ENCODE results near the gene CD79B.

DNA sequence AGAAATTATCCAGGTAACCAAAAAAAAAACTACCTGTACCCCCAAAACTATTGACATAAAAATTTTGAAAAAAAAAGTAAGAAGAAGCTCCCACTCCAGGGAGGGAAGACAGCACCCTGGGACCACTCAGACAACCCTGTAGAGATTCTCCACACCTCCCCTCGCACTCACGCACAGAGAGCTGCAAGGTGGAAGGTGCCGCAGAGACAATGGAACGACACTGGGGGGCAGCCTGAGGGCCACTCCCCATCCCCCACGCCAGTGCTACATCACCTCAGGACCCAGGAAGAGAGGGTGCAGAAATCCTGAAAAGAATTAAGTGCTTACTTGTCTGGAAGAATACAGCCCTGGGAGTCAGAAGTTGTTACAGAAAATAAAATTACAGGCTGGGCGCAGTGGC lies 5.2 kb upstream of the CD79B start:
- TF ChIP-seq ZNF70 (CRISPR knock-in tag; IDR thresholded peaks at IDR 0.05) (no peak), GLIS3 (CRISPR knock-in tag; IDR thresholded peaks at IDR 0.05) (no peak), ZFP30 (CRISPR knock-in tag; IDR thresholded peaks at IDR 0.05) (no peak), ARNTL (CRISPR knock-in tag; IDR thresholded peaks at IDR 0.05; ENCODE audit: borderline replicate concordance, low read depth) (no peak), ZC3H10 (CRISPR knock-in tag; IDR thresholded peaks at IDR 0.05) (no peak), BACH2 (CRISPR knock-in tag; IDR thresholded peaks at IDR 0.05; ENCODE audit: borderline replicate concordance) (no peak), RARB (CRISPR knock-in tag; IDR thresholded peaks at IDR 0.05) (no peak), ZFP3 (CRISPR knock-in tag; IDR thresholded peaks at IDR 0.05) (no peak)
- TF ChIP-seq, protein P1, sequence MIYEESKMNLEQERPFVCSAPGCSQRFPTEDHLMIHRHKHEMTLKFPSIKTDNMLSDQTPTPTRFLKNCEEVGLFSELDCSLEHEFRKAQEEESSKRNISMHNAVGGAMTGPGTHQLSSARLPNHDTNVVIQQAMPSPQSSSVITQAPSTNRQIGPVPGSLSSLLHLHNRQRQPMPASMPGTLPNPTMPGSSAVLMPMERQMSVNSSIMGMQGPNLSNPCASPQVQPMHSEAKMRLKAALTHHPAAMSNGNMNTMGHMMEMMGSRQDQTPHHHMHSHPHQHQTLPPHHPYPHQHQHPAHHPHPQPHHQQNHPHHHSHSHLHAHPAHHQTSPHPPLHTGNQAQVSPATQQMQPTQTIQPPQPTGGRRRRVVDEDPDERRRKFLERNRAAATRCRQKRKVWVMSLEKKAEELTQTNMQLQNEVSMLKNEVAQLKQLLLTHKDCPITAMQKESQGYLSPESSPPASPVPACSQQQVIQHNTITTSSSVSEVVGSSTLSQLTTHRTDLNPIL (CRISPR knock-in tag; IDR thresholded peaks at IDR 0.05; ENCODE audit: low read depth): no peak
- TF ChIP-seq, protein P2, sequence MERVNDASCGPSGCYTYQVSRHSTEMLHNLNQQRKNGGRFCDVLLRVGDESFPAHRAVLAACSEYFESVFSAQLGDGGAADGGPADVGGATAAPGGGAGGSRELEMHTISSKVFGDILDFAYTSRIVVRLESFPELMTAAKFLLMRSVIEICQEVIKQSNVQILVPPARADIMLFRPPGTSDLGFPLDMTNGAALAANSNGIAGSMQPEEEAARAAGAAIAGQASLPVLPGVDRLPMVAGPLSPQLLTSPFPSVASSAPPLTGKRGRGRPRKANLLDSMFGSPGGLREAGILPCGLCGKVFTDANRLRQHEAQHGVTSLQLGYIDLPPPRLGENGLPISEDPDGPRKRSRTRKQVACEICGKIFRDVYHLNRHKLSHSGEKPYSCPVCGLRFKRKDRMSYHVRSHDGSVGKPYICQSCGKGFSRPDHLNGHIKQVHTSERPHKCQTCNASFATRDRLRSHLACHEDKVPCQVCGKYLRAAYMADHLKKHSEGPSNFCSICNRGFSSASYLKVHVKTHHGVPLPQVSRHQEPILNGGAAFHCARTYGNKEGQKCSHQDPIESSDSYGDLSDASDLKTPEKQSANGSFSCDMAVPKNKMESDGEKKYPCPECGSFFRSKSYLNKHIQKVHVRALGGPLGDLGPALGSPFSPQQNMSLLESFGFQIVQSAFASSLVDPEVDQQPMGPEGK (CRISPR knock-in tag; IDR thresholded peaks at IDR 0.05; ENCODE audit: borderline replicate concordance): no peak
- TF ChIP-seq, protein P3, sequence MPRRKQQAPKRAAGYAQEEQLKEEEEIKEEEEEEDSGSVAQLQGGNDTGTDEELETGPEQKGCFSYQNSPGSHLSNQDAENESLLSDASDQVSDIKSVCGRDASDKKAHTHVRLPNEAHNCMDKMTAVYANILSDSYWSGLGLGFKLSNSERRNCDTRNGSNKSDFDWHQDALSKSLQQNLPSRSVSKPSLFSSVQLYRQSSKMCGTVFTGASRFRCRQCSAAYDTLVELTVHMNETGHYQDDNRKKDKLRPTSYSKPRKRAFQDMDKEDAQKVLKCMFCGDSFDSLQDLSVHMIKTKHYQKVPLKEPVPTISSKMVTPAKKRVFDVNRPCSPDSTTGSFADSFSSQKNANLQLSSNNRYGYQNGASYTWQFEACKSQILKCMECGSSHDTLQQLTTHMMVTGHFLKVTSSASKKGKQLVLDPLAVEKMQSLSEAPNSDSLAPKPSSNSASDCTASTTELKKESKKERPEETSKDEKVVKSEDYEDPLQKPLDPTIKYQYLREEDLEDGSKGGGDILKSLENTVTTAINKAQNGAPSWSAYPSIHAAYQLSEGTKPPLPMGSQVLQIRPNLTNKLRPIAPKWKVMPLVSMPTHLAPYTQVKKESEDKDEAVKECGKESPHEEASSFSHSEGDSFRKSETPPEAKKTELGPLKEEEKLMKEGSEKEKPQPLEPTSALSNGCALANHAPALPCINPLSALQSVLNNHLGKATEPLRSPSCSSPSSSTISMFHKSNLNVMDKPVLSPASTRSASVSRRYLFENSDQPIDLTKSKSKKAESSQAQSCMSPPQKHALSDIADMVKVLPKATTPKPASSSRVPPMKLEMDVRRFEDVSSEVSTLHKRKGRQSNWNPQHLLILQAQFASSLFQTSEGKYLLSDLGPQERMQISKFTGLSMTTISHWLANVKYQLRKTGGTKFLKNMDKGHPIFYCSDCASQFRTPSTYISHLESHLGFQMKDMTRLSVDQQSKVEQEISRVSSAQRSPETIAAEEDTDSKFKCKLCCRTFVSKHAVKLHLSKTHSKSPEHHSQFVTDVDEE (CRISPR knock-in tag; IDR thresholded peaks at IDR 0.05): no peak
